ENCODE measurements around the gene PLSCR5.

Gene PLSCR5

DNA sequence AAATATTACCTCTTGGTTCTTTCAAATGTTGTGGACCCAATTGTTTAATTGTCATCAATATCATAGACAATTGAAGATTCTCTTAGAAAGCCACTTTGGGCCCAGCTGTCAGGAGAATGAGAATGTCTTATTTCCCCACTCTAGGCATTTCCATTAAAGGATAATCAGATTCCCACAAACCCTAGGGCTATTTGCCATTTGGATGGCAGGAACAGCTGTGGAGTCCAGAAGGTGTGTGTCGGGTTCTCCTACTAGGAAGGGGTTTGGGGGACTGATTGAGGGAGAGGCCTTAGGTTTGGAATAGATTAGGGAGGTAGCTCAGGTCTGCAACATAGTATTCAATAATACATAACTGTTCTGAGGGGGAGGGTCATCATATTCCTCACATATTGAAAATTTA, 35.2 kb upstream of the PLSCR5 start:
- TF ChIP-seq, protein P1, sequence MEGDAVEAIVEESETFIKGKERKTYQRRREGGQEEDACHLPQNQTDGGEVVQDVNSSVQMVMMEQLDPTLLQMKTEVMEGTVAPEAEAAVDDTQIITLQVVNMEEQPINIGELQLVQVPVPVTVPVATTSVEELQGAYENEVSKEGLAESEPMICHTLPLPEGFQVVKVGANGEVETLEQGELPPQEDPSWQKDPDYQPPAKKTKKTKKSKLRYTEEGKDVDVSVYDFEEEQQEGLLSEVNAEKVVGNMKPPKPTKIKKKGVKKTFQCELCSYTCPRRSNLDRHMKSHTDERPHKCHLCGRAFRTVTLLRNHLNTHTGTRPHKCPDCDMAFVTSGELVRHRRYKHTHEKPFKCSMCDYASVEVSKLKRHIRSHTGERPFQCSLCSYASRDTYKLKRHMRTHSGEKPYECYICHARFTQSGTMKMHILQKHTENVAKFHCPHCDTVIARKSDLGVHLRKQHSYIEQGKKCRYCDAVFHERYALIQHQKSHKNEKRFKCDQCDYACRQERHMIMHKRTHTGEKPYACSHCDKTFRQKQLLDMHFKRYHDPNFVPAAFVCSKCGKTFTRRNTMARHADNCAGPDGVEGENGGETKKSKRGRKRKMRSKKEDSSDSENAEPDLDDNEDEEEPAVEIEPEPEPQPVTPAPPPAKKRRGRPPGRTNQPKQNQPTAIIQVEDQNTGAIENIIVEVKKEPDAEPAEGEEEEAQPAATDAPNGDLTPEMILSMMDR (IDR thresholded peaks at IDR 0.05; ENCODE audit: insufficient read depth, low read length, poor library complexity, severe bottlenecking) = no peak
- Histone ChIP-seq H3K27me3 (replicated peaks; ENCODE audit: control insufficient read depth, insufficient read depth, low read length) (no peaks in the 10 kb centered on the region), H3K4me3 (replicated peaks; ENCODE audit: low read depth, low read length) (no peak overlapping the region), H3K36me3 (ENCODE audit: control insufficient read depth, insufficient read depth, low read length) (no peaks in the 10 kb centered on the region)
- DNase-seq (ENCODE audit: extremely low read depth, insufficient read length) = no peak

GRCh38 chr3:146638718-146639117, 33.6 kb upstream of the PLSCR5 start:
- no peak for DNase-seq (ENCODE audit: extremely low read depth, insufficient read length)
- Histone ChIP-seq H3K4me3 (replicated peaks; ENCODE audit: low read depth, low read length) (no peak overlapping the region), H3K27me3 (replicated peaks; ENCODE audit: control insufficient read depth, insufficient read depth, low read length) (no peaks in the 10 kb centered on the region), H3K36me3 (ENCODE audit: control insufficient read depth, insufficient read depth, low read length) (no peaks in the 10 kb centered on the region)
- TF ChIP-seq, protein P1 (IDR thresholded peaks at IDR 0.05; ENCODE audit: insufficient read depth, low read length, poor library complexity, severe bottlenecking) = peak; percentile 30

GRCh38 chr3:146637871-146638270, 32.7 kb upstream of the PLSCR5 start:
- H3K27me3 ChIP-seq (replicated peaks; ENCODE audit: control insufficient read depth, insufficient read depth, low read length) = no peaks in the 10 kb centered on the region
- DNase-seq (ENCODE audit: extremely low read depth, insufficient read length) = no peak
- no peak overlapping the region for H3K4me3 ChIP-seq (replicated peaks; ENCODE audit: low read depth, low read length)
- TF ChIP-seq, protein P1 (IDR thresholded peaks at IDR 0.05; ENCODE audit: insufficient read depth, low read length, poor library complexity, severe bottlenecking) = no peak
- H3K36me3 ChIP-seq (ENCODE audit: control insufficient read depth, insufficient read depth, low read length) = no peaks in the 10 kb centered on the region

- no peaks in the 10 kb centered on the region for H3K27me3 ChIP-seq (replicated peaks; ENCODE audit: control insufficient read depth, insufficient read depth, low read length)
- no peak overlapping the region for H3K4me3 ChIP-seq (replicated peaks; ENCODE audit: low read depth, low read length)
- no peak for DNase-seq (ENCODE audit: extremely low read depth, insufficient read length)
- TF ChIP-seq, protein P1 (IDR thresholded peaks at IDR 0.05; ENCODE audit: insufficient read depth, low read length, poor library complexity, severe bottlenecking) = no peak
- no peaks in the 10 kb centered on the region for H3K36me3 ChIP-seq (ENCODE audit: control insufficient read depth, insufficient read depth, low read length)
These were observed 31.7 kb upstream of the PLSCR5 start for GRCh38 chr3:146636881-146637280.

GRCh38 chr3:146634346-146634745, 29.2 kb upstream of the PLSCR5 start:
- no peak for DNase-seq (ENCODE audit: extremely low read depth, insufficient read length)
- H3K36me3 ChIP-seq (ENCODE audit: control insufficient read depth, insufficient read depth, low read length) = no peaks in the 10 kb centered on the region
- TF ChIP-seq, protein P1 (IDR thresholded peaks at IDR 0.05; ENCODE audit: insufficient read depth, low read length, poor library complexity, severe bottlenecking) = no peak
- H3K27me3 ChIP-seq (replicated peaks; ENCODE audit: control insufficient read depth, insufficient read depth, low read length) = no peaks in the 10 kb centered on the region
- H3K4me3 ChIP-seq (replicated peaks; ENCODE audit: low read depth, low read length) = no peak overlapping the region

- DNase-seq (ENCODE audit: extremely low read depth, insufficient read length) = no peak
- Histone ChIP-seq H3K27me3 (replicated peaks; ENCODE audit: control insufficient read depth, insufficient read depth, low read length) (no peaks in the 10 kb centered on the region), H3K4me3 (replicated peaks; ENCODE audit: low read depth, low read length) (no peak overlapping the region), H3K36me3 (ENCODE audit: control insufficient read depth, insufficient read depth, low read length) (no peaks in the 10 kb centered on the region)
- TF ChIP-seq, protein P1 (IDR thresholded peaks at IDR 0.05; ENCODE audit: insufficient read depth, low read length, poor library complexity, severe bottlenecking) = no peak
These were observed 23.5 kb upstream of the PLSCR5 start for GRCh38 chr3:146628671-146629070.
